Glomerular visceral epithelial cell (primary cell): ENCODE measurements around the gene XXYLT1.

Source experiments
- DNase-seq: peaks from one replicate; pipeline ENCODE4 v3.0.0-alpha.2; 2016; ENCODE audit errors: extremely low spot score

Gene XXYLT1

DNA sequence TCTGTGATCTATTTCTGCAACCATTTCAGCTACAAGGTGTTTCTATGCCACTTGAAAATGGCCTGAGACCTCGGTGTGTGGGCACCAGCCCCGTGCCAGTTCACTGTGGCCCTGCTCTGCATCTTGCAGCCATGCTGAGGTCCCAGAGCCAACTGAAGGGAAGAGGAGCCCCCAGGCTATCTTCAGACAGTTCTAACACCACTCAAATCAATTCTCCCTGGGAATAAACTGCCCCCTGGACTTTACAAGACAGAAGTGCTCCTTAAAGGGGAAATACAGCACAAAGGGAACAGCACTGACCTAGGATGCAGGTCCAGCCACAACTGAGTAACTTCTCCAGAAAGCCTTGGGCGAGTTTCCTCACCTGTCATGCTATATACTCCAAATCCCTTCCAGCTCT, 3.9 kb downstream of the XXYLT1 start:
- no peak for DNase-seq

DNA sequence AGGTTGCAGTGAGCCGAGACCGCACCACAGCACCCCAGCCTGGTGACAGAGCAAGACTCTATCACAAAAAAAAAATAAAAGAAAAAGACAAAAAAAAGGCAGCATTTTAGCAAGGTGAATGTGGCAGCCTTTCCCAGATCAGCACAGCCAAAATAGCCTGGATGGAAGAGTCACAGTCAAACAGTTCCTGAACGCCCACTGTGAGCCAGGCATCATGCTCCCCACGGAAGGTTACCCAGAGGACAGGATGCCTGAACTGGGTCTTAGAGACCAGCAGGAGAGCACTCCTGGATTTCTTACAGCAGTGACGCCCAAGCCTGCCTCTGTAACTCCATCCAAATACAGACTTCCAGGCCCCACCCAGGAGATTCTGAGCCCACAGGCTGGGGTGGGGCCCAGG, 4.5 kb downstream of the XXYLT1 start:
- DNase-seq, result no peak

GRCh38 chr3:195265363-195265976, 5.5 kb downstream of the XXYLT1 start:
- no peak for DNase-seq

DNA sequence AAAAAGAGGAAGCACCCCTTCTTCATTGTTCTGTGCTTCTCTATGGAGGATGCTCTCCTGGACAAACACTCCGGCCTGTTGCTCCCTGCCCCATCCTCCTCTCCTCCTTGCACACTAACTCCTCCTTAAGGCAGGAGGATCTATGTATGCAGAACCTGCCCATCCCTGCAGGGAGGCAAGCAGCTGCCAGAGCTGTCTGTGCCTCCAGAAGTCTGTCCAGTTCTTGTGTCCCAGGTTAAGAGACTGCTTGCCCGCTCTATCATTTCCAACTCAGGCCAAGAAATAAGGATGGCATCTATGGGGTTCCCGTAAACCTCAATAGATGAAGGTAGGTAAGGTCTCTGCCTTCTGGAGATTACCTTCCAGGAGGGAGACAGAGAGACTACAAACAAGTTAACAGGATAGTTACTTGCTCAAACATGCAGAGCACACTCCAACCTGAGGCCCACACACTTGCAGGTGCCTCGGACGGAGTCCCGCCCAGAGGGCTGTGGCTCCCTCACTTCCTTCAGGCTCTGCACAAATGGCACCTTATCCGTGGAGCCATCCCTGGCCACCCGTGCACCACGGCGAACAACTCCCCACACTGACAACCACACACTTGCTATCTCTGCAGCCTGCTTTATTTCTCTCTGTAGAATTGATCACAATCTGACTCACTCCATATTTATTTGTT, 6.9 kb downstream of the XXYLT1 start:
- DNase-seq, result no peak

GRCh38 chr3:195263193-195263924, 7.6 kb downstream of the XXYLT1 start:
- DNase-seq, result no peak

DNA sequence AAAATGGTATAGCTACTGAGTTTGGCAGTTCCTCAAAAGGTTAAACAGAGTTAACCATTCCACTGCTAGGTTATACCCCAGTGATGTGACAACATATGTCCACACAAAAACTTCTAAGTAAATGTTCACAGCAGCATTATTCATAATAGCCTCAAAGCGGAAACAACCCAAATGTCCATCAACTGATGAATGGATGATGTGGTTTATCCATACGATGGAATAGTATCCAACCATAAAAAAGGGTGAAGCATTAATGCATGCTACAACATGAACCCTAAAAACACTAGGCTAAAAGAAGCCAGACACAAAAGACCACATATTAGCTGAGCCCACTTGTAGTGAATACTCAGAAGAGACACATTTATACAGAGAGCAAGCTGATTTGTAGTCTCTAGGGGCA, 9.0 kb downstream of the XXYLT1 start:
- no peak for DNase-seq

GRCh38 chr3:195260280-195260905, 10.6 kb downstream of the XXYLT1 start:
- no peak for DNase-seq

DNA sequence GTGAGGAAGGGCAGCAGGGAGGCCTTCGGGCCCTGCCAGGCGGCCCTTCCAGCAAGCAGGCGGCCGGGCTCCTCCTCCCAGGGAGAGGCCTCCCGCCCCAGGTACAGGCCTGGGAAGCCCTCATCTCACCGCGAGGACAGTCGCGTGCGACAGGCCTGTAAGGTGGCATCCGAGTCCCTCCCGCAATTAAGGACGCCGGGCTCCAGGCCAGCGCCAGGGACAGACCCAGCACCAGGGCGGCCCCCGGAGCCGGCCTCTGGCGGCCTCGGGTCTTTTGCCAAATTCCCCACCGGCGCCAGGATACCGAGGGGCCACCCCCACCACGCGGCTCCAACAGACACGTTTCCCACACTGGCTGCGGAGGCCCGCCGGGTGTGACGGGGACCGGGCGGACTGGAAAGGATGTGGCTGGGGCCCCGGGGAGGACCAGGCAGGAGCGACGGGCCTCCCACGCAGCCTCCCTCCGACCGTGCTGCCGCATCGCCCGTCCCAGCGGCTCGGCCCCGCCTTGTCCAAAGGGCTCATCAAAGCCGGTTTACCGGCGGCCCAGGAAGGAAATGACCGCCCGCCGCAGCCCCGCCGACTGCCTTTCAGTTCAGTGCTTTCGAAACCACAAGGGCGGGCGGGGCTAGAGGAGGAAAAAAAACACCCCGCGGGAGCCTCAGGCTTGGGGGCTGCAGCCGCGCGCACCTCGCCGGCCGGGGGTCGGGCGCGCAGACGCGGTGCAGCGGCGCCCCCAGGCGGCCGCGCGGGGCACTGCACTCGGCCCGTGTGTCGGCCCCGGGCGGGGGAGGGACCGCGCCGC, 11.3 kb downstream of the XXYLT1 start:
- peak; percentile 94 for DNase-seq

DNA sequence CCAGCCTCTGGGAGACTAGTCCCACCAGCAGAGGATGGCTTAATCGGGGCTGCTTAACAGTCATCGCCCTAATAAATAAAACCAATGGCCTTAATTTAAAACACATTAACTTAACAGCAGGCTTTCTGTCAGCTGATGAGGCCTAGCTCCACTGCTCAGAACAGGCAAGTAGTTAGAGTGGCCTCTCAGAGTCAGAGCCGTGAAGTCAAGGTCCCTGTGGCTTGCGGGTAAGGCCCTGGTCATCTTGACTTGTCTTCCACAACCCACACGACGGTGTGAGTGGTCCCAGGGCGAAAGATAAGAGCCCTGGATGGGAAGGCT, 11.8 kb downstream of the XXYLT1 start:
- DNase-seq, result no peak

GRCh38 chr3:195258449-195259153, 12.4 kb downstream of the XXYLT1 start:
- DNase-seq, result no peak

- DNase-seq, result no peak
Measured at GRCh38 chr3:195257454-195258448, 13.2 kb downstream of the XXYLT1 start.

- DNase-seq, result no peak
Measured at GRCh38 chr3:195256639-195257453, 14.1 kb downstream of the XXYLT1 start.

GRCh38 chr3:195255571-195256501, 15.1 kb downstream of the XXYLT1 start:
- DNase-seq, result no peak

- no peak for DNase-seq
Measured at GRCh38 chr3:195255176-195255500, 15.8 kb downstream of the XXYLT1 start.

DNA sequence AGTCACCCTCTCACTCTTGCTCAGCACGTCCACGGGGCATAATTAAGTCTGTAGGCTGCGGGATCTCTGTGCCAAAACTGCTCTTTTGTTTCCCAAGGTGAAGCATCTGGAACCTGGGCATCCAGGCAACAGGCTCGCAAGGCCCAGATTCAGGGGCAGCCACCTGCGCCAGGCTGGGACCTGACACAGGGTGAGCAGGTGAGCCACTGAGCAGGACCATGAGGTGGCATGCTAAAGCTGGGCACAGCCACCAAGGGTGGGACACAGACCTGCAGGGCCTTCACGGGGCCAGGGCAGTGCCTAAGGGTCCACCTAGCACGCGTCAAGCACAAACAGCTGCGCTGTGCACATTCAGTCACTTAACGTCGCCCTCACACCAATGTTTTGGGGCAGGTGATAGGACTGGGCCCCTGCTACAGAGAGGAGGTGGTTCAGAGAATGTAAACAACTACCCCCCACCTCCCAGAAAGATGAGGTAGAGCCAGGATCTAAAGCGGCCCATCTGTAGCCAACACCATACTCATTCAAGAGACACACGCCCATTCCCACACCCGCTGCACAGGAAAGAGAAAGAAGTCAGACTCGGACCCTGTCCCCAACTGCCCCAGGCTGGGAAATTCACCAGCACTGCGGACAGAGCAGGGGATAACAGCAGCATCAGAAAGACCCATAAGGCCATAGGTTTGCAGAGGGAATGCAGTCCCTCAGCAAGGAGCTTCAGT, 16.3 kb downstream of the XXYLT1 start:
- no peak for DNase-seq

DNA sequence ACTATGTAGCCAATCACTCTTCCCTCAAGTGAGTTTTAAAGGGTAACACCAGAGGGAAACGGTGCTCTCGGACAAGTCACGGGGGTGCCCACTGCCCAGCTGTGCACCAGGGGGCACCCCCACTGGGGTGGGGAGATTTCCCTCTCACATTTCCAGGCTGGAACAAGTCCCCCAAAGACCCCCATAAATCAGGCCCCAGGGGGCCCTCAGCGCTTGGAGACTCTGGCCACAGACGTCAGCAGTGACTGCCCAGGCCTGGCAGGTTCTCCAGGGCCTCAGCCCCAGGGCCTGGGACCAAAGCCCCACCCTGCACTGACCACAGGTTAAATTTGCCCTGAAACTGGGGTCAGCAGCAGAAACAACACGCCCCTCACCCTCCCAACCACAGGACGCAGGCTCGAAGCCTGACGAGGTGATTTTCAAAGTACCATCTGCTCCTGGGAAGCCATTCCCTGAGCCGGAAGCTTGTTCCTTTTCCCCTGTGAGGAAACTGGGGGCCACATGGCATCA, 17.0 kb downstream of the XXYLT1 start:
- DNase-seq, result no peak

GRCh38 chr3:195251336-195252065, 19.5 kb downstream of the XXYLT1 start:
- no peak for DNase-seq
